Mononuclear cell (primary cell): Measurements from ENCODE around the gene NFYB. TPM values are rescaled to one million over a fixed set of nuclear protein-coding genes. Genes with fewer than 3 reads are reported as not detected.
"Not testable (repeated sequence)": the region's sequence is repeated elsewhere in the genome, so short reads cannot be mapped to it uniquely, and the experiment has no call there.

Source experiments
- H3K27me3 ChIP-seq: 2 replicates; pipeline ENCODE4 v1.6.0; 2011; ENCODE audit warnings: low read length, control low read depth; ENCODE audit not compliant: insufficient read depth
- H3K4me1 ChIP-seq: 2 replicates; pipeline ENCODE4 v1.5.1; 2011; ENCODE audit warnings: mild to moderate bottlenecking, low read length, control low read depth; ENCODE audit not compliant: insufficient read depth
- H3K4me3 ChIP-seq: 2 replicates; pipeline ENCODE4 v1.5.1; 2011; ENCODE audit warnings: mild to moderate bottlenecking, low read length, moderate library complexity
- H3K9me3 ChIP-seq: 2 replicates; pipeline ENCODE4 v1.5.1; 2011; ENCODE audit warnings: low read depth, mild to moderate bottlenecking, control low read depth, low read length
- total RNA-seq: library from RNA; depleted of rRNA; stranded (reverse); fragments of >200 nt; gene quantifications from one replicate; pipeline ENCODE4 v1.2.3, GENCODE V29; 2012

The NFYB gene
- total RNA-seq: 14.1 TPM

DNA sequence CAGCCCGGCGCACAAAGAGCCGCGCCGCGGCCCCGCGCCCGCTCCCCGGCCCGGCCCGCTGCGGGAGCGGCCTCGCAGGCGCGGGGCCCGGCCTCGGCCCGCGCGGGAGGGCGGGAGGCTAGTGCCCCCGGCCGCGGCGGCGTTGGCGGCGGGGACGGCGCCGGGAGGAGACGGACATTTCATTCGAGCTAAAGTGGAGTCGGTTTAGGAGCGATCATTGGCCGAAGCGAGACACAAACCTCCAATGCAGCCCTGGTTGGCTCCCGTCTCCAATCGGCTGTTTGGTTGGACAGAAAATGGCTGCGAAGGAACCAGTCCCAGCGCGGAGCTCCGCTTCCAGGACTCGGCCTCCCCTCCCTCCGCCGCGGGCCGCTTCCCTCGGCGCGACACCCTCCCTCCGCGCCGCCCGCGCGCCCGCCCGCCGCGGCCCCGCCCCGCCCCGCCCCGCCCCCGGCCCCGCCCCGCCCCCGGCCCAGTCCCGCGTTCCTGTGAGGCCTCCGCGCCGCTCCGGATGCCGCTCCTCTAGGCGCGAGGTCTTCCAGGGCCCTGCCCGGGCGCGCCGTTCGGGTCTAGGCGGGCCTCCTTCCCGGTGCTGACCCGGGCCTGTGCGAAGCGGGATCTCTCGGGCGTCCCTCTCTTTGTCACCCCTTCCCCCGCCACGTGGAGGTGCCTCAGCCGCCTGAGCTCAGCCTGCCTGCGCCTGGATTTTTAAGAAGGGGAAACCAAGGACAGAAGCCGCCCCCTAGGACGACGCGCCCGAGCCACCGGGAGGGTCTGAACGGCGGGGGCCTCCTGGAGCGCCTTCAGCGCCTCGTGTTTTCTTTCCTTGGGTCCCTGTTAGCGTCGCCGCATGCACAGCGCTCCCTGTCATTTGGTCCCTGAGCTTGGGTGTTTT, at the start of gene NFYB:
NFYB (minus strand) TSS at position 309 of the 895 bp plus-strand sequence. CDS start 2,757 bp downstream, outside the sequence.
- peak within 1 kb of the TSS; percentile 67 for H3K4me3 ChIP-seq
- peaks cover 2% of the 10 kb centered on the region for H3K27me3 ChIP-seq
- no peaks in the 10 kb centered on the region for H3K9me3 ChIP-seq
- H3K4me1 ChIP-seq: peaks cover 23% of the 10 kb centered on the region

DNA sequence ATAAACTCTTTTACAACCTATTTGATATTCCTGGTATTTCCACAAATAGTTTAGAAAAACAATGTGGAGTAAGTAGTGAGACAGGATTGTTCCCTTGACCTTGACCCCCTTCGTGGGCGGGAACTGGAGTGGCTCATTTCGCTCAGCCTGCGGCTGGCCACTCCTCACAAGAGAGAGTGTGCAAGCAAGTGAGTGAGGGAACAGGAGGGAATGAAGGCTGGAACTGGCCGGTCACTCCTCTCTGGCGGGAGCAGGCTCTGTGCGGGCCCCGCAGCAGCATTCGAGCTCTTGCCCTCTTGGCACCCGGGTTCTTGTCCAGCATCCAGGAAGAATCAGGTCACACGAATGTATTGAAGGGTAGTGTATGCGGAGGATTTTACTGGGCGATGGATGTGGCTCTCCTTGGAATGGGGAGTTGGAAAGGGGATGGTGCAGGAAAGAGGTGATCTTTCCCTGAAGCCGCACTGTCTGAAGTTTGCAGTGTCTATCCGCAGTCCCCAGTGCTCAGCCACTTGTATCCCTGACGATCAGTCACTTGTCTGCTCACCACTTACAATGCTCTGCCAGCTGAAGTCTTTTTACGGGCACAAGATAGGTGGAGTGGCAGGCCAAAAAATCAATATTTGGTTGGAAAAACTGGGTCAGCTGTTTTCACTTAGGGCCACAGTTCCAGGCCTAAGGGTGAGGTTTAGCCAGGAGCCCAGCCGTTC, 49.6 kb upstream of the NFYB start:
- H3K4me1 ChIP-seq: no peaks in the 10 kb centered on the region
- H3K4me3 ChIP-seq: no peak overlapping the region
- no peaks in the 10 kb centered on the region for H3K27me3 ChIP-seq
- H3K9me3 ChIP-seq: no peaks in the 10 kb centered on the region

DNA sequence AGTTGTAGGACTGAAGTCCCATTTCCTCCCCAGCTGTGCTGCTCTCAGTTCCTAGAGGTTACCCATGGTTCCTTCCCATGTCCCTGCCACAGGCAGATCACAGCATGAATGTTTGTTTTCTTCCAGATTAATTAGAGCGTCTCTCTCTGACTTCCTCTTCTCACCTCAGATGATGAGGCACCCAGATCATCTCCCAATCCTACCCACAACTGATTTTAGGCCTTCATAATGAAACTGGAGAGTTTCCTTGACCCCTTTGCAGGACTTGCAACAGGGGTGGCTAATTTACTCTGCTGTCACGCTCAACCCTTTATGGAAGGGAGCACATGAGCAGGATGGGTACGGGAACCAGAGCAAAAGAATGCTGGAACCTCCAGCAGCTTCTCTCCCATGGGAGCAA, 45.4 kb upstream of the NFYB start:
- H3K4me1 ChIP-seq: no peaks in the 10 kb centered on the region
- H3K4me3 ChIP-seq: no peak overlapping the region
- no peaks in the 10 kb centered on the region for H3K27me3 ChIP-seq
- H3K9me3 ChIP-seq: no peaks in the 10 kb centered on the region

DNA sequence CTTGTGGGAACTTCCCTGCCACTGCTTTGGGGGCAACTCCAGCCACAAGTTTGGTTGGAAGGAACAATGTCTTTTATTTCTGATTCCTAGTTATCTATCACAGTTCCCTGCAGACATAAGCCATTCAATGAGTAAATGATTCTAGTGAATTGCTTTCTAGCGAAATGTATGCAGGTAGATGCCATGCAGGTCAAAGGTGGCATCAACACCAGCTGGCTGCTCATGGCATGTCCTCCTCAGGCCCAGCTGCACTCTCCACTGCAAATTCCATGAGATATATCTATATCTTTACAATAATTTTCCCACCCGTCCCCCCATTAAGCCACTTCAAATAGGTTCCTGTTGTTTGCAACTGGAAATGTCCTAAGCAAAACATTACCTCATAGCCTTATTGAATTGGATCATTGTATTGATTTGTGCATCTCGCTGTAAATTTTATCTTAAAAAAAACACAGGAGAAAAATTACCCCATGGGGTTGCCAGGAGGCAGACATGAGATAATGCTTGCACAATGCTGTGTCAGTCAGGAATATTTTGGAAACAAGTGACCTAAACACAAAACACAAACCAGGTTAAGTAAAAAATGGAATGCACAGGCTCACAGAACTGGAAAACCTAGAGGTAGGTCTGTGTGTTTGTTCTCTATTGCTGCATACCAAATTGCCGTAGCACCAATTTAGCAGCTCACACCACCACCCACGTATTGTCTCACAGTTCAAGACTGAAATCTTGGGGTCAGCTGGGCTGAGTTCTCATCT, 44.8 kb upstream of the NFYB start:
- Histone ChIP-seq H3K4me3 (no peak overlapping the region), H3K27me3 (no peaks in the 10 kb centered on the region), H3K9me3 (no peaks in the 10 kb centered on the region), H3K4me1 (peaks cover 5% of the 10 kb centered on the region)

DNA sequence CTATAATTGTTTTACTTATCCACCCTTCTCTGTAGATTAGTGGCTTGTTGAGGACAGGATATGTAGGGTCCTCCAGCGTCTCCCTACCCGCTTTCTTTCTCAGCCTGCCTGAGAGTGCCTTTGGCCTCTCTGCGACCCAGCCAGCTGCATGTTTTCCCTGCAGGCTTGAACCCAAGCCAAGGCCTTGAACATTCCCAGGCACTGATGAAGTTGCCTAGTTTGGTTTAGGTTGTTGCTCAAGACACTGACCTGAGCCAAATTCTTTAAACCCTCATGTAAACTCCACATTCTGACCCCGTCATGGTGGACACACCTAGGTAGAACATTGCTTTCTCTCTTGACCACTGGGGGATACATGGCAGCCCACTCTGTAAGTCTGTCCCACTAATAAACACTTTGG, 44.1 kb upstream of the NFYB start:
- no peak overlapping the region for H3K4me3 ChIP-seq
- no peaks in the 10 kb centered on the region for H3K9me3 ChIP-seq
- H3K4me1 ChIP-seq: peaks cover 9% of the 10 kb centered on the region
- no peaks in the 10 kb centered on the region for H3K27me3 ChIP-seq

DNA sequence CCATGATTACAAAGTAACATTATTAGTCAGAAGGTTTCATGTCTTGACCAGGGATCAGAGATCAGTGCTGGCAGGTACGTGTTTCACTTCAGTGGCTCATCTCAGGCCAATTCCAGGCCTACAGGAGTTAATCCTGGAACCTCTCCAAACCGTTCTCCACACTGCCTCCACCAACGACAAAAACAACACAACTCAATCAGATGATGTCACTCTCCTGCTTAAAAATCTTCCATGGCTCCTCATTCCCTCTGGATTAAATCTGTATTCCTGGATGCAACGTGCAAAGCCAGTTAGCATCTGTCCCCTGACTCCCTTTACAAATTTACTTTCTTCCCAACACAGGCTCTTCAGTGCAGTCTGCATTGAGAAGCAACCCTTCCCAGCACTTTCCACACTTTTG, 43.3 kb upstream of the NFYB start:
- H3K9me3 ChIP-seq: no peaks in the 10 kb centered on the region
- no peak overlapping the region for H3K4me3 ChIP-seq
- peaks cover 9% of the 10 kb centered on the region for H3K4me1 ChIP-seq
- H3K27me3 ChIP-seq: no peaks in the 10 kb centered on the region

DNA sequence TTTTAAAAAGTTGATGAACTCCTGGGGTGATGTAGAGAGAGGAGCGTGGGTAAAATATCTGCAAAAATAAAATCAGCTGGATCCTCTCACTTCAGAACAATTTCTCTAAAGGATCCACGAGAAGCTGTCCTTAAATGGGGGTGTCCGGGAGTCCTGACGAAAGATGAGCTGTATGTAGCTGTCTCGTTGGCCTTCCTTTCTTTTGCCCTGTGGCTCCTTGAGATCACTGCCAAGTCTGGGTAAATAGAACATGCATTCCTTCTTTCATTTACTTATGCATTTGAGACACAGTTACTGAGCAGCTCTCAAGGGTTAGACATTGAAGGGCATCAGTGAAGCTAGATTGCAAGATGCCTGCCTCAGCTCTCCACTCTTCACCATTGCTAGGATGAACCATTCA, 42.4 kb upstream of the NFYB start:
- H3K9me3 ChIP-seq: no peaks in the 10 kb centered on the region
- peaks cover 9% of the 10 kb centered on the region for H3K4me1 ChIP-seq
- no peak overlapping the region for H3K4me3 ChIP-seq
- no peaks in the 10 kb centered on the region for H3K27me3 ChIP-seq

DNA sequence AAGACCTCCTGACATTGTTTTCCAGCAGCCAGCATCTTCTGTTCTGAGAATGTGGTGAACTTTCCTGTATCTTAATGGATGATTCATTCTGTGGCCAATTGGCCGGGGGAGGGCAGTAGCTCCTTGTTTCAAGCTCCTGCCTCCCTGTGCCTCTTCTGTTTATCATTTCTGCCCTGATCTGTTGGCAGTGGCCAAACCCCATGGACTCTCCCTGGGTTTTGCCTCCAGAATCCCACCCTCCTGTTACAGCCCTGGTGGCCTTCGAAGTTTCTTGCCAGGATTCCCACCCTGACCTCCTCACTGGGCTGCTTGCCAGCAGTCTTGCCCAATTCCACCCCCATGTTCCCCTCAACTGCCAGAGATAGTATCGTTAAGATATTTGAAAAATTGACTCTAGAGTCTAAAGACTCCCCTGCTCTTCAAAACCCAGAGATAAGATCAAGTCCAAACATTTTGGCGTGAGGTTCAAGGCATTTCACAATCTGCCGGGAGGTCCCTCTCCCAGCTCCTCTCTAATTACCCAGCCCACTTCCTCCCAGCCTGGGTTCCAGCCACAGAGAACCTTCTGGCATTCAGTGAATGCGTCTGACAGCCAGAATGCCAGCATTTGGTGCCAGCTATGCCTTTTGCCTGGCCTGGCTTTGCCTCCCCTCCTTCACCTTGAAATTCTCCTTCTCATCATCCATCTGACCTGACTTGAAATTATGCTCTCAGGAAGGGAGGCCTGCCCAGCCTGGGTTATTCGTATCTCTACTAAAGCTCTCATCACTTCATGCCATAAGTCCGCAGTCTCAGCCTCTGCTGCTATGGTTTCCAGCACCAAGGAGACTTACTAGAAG, 39.9 kb upstream of the NFYB start:
- no peak overlapping the region for H3K4me3 ChIP-seq

DNA sequence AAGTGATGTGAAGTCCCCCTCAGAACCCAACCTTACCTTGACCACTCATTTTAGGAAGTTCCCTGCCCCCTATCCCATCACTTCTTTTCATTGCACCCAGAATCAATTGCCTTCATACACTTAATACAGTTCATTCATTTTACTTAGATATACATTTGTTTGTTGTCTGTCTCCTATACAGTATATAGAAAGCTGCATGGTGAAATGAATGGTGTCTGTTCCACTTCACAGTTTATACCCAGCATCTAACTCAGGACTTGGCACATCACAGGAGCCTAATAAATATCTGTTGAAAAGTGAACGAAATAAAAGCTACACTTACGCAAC, 39.3 kb upstream of the NFYB start:
- Histone ChIP-seq H3K4me1 (peaks cover 9% of the 10 kb centered on the region), H3K4me3 (no peak overlapping the region), H3K9me3 (no peaks in the 10 kb centered on the region), H3K27me3 (no peaks in the 10 kb centered on the region)

More for the DNA sequence above, 39.9 kb upstream of the NFYB start:
- Histone ChIP-seq H3K4me1 (peaks cover 9% of the 10 kb centered on the region), H3K9me3 (no peaks in the 10 kb centered on the region), H3K27me3 (no peaks in the 10 kb centered on the region)

DNA sequence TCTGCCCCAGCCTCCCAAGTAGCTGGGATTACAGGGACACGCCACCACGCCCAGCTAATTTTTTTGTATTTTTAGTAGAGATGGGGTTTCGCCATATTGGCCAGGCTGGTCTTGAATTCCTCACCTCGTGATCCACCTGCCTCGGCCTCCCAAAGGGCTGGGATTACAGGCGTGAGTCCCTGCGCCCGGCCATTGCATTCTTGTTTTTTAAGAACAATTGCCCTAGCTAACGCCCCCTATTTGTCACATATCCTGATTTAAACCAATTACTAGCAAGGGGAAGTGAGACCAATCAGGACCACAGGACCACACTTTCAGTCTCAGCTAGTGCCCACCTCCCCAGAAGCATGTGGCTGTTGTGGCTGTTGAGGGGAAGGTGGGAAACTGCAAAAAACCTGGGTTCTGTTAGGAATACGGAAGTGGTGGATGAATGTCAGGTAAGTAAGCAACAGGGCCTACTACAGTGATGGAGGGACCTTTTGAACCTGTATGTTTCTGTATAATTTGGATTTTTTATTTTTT, 37.8 kb upstream of the NFYB start:
- Histone ChIP-seq H3K4me3 (no peak overlapping the region), H3K4me1 (peaks cover 9% of the 10 kb centered on the region), H3K27me3 (no peaks in the 10 kb centered on the region), H3K9me3 (no peaks in the 10 kb centered on the region)

DNA sequence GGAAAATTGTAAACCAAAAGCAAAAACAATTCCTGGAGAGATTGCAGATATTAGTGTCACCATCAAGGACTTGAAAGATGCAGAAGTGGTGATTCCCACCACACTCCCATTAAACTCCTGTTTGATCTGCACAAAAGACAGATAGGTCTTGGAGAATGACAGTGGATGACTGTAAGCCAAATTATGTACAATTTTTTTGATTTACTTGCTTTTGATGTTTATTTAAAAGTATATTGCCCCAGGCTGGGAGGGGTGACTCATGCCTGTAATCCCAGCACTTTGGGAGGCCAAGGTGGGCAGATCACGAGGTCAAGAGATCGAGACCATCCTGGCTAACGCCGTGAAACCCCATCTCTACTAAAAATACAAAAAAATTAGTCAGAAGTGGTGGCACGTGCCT, 35.8 kb upstream of the NFYB start:
- H3K4me1 ChIP-seq, H3K27me3 ChIP-seq, H3K4me3 ChIP-seq, H3K9me3 ChIP-seq: not testable (repeated sequence)

DNA sequence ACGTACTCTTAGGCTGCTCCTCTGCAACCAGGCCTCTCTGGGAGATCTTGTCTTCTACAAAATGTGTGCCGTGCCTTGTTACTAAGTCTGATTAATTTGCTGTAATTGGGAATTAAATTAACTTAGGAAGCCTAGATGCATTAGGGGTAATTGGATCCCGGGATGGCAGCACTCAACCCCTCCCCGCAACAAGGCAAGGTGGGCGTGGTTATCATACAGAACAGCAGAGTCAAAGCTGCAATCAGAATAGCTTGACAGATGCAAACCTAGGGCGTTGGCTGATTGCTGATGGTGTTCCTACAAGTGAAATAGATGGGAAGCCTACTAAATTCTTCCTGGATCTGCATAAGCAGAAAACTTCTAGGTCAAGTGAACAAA, 34.5 kb upstream of the NFYB start:
- no peak overlapping the region for H3K4me3 ChIP-seq
- H3K9me3 ChIP-seq: no peaks in the 10 kb centered on the region
- no peaks in the 10 kb centered on the region for H3K27me3 ChIP-seq
- peaks cover 2% of the 10 kb centered on the region for H3K4me1 ChIP-seq

DNA sequence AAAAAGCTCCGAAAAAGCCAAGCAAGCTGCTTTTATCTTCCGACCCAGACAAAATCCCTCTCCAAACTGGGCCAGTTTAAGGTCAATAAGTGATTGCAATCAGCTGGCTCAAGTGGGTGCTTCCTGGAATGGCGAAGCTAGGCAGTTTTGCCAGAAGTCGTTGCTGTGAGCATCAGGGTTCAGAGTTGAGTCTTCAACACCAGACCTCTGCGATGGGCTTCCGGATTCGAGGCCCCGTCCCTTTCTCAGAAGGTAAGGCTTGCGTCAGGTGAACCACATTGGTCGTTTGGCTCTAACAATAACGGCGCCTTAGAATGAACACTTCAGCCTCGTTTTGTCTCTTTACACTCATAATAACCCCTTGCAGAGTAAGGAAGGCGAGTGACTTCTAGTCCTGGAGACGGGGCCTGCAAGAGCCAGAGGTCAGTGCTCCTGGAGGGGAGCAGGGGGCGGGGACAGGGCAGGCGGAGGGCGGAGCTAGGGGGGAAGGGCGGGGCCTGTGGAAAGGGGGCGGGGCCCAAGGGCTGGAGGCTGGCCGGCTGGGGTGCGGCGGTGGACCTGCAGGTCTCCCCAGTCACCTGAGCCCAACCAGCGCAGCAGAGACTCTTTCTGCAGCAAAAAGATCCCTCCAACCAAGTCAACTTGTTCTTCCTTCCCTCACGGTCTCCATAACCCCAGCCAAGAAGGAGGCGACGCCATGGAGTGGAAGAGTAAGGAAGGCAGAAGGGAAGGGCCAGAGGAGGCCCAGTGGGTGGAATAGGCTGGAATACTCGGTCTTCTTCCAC, 34.0 kb upstream of the NFYB start:
- Histone ChIP-seq H3K27me3 (no peaks in the 10 kb centered on the region), H3K4me1 (no peaks in the 10 kb centered on the region), H3K4me3 (no peak overlapping the region), H3K9me3 (no peaks in the 10 kb centered on the region)

DNA sequence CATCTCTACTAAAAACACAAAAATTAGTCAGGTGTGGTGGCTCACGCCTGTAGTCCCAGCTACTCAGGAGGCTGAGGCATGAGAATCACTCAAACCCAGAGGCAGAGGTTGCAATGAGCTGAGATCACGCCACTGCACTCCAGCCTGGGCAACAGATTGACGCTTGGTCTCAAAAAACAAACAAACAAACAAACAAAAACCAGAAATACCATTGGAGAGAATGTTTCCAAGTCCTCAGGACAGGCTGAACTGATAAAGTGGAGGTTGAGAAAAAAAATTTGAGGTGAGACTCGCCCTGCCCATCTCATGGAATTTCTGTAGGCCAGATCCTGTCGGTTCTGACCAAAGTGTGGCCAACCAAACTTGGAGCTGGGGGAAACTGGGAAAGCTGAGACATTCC, 30.6 kb upstream of the NFYB start:
- H3K27me3 ChIP-seq: no peaks in the 10 kb centered on the region
- H3K4me3 ChIP-seq: no peak overlapping the region
- no peaks in the 10 kb centered on the region for H3K4me1 ChIP-seq
- H3K9me3 ChIP-seq: no peaks in the 10 kb centered on the region
